Fibroblast of lung (primary cell): ENCODE data around the gene ZNF608. TPM values are rescaled to one million over a fixed set of nuclear protein-coding genes. Genes with fewer than 3 reads are reported as not detected.

Source experiments
- DNase-seq, 2 donors: peaks; one replicate each; pipeline versions ENCODE4 v3.0.0 to v3.0.0-alpha.2; 2010; ENCODE audit warnings: low read depth in 2 of 2
- H2AFZ ChIP-seq: 2 replicates; pipeline ENCODE4 v1.5.1; 2012; ENCODE audit warnings: low read length, control low read depth, inconsistent platforms
- H3K27ac ChIP-seq: 2 replicates; pipeline ENCODE4 v1.5.1; 2011; ENCODE audit warnings: low read length, control low read depth; ENCODE audit not compliant: insufficient read depth
- H3K27me3 ChIP-seq: 2 replicates; pipeline ENCODE4 v1.5.1; 2011; ENCODE audit warnings: mild to moderate bottlenecking, low read length; ENCODE audit not compliant: control insufficient read depth, insufficient read depth
- H3K36me3 ChIP-seq: 2 replicates; pipeline ENCODE4 v1.5.1; 2011; ENCODE audit warnings: low read length; ENCODE audit not compliant: control insufficient read depth, insufficient read depth
- H3K4me1 ChIP-seq: 2 replicates; pipeline ENCODE4 v1.5.1; 2011; ENCODE audit warnings: low read length; ENCODE audit not compliant: control insufficient read depth, insufficient read depth; ENCODE audit errors: extremely low read depth
- H3K4me2 ChIP-seq: 2 replicates; pipeline ENCODE4 v1.5.1; 2011; ENCODE audit warnings: low read length, control low read depth; ENCODE audit not compliant: insufficient read depth; ENCODE audit errors: extremely low read depth
- H3K4me3 ChIP-seq, 4 experiments: fragments of 200-600 bp in 1 of 4; sonication (generic) in 1 of 4; replicated peaks in 1 of 4; 2 replicates each; pipeline ENCODE4 v1.5.1; 2011 to 2016; ENCODE audit warnings: low read length in 4 of 4, low read depth in 3 of 4, mild to moderate bottlenecking in 3 of 4, control low read depth in 2 of 4, inconsistent platforms in 1 of 4, mixed read lengths in 1 of 4; ENCODE audit not compliant: insufficient read depth in 1 of 4; ENCODE audit errors: control extremely low read depth in 1 of 4
- H3K79me2 ChIP-seq: 2 replicates; pipeline ENCODE4 v1.5.1; 2012; ENCODE audit warnings: mild to moderate bottlenecking, low read length, inconsistent platforms; ENCODE audit not compliant: control insufficient read depth, insufficient read depth
- H3K9ac ChIP-seq: 2 replicates; pipeline ENCODE4 v1.5.1; 2011; ENCODE audit warnings: mild to moderate bottlenecking, low read length, control low read depth; ENCODE audit not compliant: insufficient read depth
- H3K9me3 ChIP-seq: 2 replicates; pipeline ENCODE4 v1.5.1; 2012; ENCODE audit warnings: low read depth, low read length; ENCODE audit not compliant: control insufficient read depth, insufficient read depth
- H4K20me1 ChIP-seq: 2 replicates; pipeline ENCODE4 v1.5.1; 2011; ENCODE audit warnings: low read length; ENCODE audit not compliant: control insufficient read depth, insufficient read depth; ENCODE audit errors: extremely low read depth
- CTCF ChIP-seq, 2 donors: IDR thresholded peaks in 1 of 2; conservative IDR thresholded peaks in 1 of 2; 1 replicate in 1 of 2; 2 replicates in 1 of 2; pipeline ENCODE4 v1.5.1; 2011 to 2012; ENCODE audit warnings: low read length in 2 of 2, control low read depth in 1 of 2, inconsistent platforms in 1 of 2, low read depth in 1 of 2, mild to moderate bottlenecking in 1 of 2
- EZH2 ChIP-seq: IDR thresholded peaks from 2 replicates; pipeline ENCODE4 v1.5.1; 2012; ENCODE audit warnings: low read length, control low read depth, mild to moderate bottlenecking; ENCODE audit errors: missing control alignments
- polyA plus RNA-seq, 2 donors: library from polyadenylated mRNA; depleted of rRNA in 1 of 2; stranded (reverse) in 1 of 2; unstranded in 1 of 2; fragments of >200 nt; gene quantifications; 2 replicates each; pipeline ENCODE4 v1.2.1, GENCODE V29; 2011 to 2012; ENCODE audit warnings: missing spikeins in 1 of 2
- total RNA-seq: library from RNA; depleted of rRNA; stranded (reverse); fragments of >200 nt; gene quantifications from 2 replicates; pipeline ENCODE4 v1.2.1, GENCODE V29; 2014

ZNF608 gene
- total and polyA plus RNA-seq, 2 donors (not counting 1 experiment from before 2014, with no cell fraction given): 12.4 to 25.3 TPM

- Histone ChIP-seq H3K27ac (no peak overlapping the region), H3K4me1 (peaks cover 2% of the 10 kb centered on the region), H3K79me2 (peaks cover 1% of the 10 kb centered on the region), H3K9me3 (no peaks in the 10 kb centered on the region), H3K4me2 (no peak overlapping the region), H3K36me3 (no peaks in the 10 kb centered on the region), H2AFZ (no peak overlapping the region), H4K20me1 (no peaks in the 10 kb centered on the region), H3K4me3 (no peak overlapping the region), H3K27me3 (no peaks in the 10 kb centered on the region), H3K9ac (no peak overlapping the region)
- no peak for TF ChIP-seq EZH2
- TF ChIP-seq CTCF (conservative IDR thresholded peaks at IDR 0.05 in 1 of 2, IDR thresholded peaks at IDR 0.05 in 1 of 2; ENCODE audit: low read depth in 1 of 2, low read length in 2 of 2): no peak
- DNase-seq: no peak
Observed at GRCh38 chr5:124716169-124716568, 30.3 kb downstream of the ZNF608 start.

GRCh38 chr5:124714910-124715309, 31.5 kb downstream of the ZNF608 start:
- H3K27me3 ChIP-seq: no peaks in the 10 kb centered on the region
- H3K79me2 ChIP-seq: no peaks in the 10 kb centered on the region

GRCh38 chr5:124713595-124713994, 32.8 kb downstream of the ZNF608 start:
- Histone ChIP-seq H3K4me2 (no peak overlapping the region), H3K4me1 (peaks cover 3% of the 10 kb centered on the region), H3K4me3 (no peak overlapping the region), H2AFZ (no peak overlapping the region), H4K20me1 (no peaks in the 10 kb centered on the region), H3K9me3 (no peaks in the 10 kb centered on the region), H3K36me3 (no peaks in the 10 kb centered on the region), H3K9ac (no peak overlapping the region), H3K79me2 (no peaks in the 10 kb centered on the region), H3K27me3 (no peaks in the 10 kb centered on the region), H3K27ac (no peak overlapping the region)
- TF ChIP-seq EZH2 (no peak), CTCF (conservative IDR thresholded peaks at IDR 0.05 in 1 of 2, IDR thresholded peaks at IDR 0.05 in 1 of 2; ENCODE audit: low read depth in 1 of 2, low read length in 2 of 2) (no peak)
- DNase-seq: no peak

More at GRCh38 chr5:124714910-124715309, 31.5 kb downstream of the ZNF608 start:
- Histone ChIP-seq H3K27ac (no peak overlapping the region), H3K4me2 (no peak overlapping the region), H3K9me3 (no peaks in the 10 kb centered on the region), H2AFZ (no peak overlapping the region), H3K9ac (no peak overlapping the region), H4K20me1 (no peaks in the 10 kb centered on the region), H3K4me1 (peaks cover 2% of the 10 kb centered on the region), H3K36me3 (no peaks in the 10 kb centered on the region), H3K4me3 (no peak overlapping the region)
- TF ChIP-seq EZH2 (no peak), CTCF (conservative IDR thresholded peaks at IDR 0.05 in 1 of 2, IDR thresholded peaks at IDR 0.05 in 1 of 2; ENCODE audit: low read depth in 1 of 2, low read length in 2 of 2) (no peak)
- DNase-seq: no peak
